ENCODE measurements around the gene DGKQ.

DNA sequence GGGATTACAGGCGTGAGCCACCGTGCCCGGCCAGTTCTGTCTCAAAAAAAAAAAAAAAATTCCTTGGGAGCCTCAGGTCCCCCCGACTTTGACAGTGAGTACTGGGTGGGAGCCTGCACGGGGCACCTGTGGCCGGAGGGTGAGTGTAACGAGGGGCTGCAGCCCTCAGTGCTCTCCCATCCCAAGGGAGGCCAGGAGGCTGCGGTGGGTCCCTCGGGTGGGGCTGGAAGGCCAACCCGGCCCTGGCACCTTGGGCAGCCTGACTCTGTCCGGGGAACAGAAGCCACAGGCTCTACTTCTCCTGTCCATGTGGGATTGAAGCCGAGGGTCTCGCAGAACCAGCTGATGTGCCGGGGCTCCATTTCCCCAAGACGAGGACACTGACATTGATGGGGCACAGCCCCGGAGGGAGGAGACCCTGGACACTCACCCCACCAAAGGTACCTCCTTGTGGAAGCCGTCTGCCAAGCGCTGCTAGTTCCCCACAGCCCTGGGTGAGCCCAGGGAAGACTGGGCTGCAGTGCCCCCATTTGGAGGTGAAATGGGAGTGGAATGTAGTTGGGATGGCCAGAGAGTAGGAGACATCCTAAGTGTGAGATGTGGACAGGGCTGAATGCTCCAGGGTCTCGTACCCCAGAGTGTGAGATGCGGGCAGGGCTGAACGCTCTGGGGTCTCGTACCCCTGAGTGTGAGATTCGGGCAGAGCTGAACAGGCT, 22.1 kb upstream of the DGKQ start:
- TF ChIP-seq, protein P1, sequence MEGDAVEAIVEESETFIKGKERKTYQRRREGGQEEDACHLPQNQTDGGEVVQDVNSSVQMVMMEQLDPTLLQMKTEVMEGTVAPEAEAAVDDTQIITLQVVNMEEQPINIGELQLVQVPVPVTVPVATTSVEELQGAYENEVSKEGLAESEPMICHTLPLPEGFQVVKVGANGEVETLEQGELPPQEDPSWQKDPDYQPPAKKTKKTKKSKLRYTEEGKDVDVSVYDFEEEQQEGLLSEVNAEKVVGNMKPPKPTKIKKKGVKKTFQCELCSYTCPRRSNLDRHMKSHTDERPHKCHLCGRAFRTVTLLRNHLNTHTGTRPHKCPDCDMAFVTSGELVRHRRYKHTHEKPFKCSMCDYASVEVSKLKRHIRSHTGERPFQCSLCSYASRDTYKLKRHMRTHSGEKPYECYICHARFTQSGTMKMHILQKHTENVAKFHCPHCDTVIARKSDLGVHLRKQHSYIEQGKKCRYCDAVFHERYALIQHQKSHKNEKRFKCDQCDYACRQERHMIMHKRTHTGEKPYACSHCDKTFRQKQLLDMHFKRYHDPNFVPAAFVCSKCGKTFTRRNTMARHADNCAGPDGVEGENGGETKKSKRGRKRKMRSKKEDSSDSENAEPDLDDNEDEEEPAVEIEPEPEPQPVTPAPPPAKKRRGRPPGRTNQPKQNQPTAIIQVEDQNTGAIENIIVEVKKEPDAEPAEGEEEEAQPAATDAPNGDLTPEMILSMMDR (conservative IDR thresholded peaks at IDR 0.05; ENCODE audit: low read depth in 2 of 2) = peak in 1 of 2 experiments; percentile 55; a peak in 2 of 4 replicates
- TF ChIP-seq EZH2 (IDR thresholded peaks at IDR 0.05; ENCODE audit: low read depth, unreplicated experiment) (no peak), POLR2AphosphoS5 (IDR thresholded peaks at IDR 0.05; ENCODE audit: low read depth) (no peak), EZH2phosphoT487 (IDR thresholded peaks at IDR 0.05; ENCODE audit: unreplicated experiment) (no peak), JUNB (IDR thresholded peaks at IDR 0.05; ENCODE audit: unreplicated experiment) (no peak), STAT1 (IDR thresholded peaks at IDR 0.05; ENCODE audit: unreplicated experiment) (no peak), ZNF114 (CRISPR knock-in tag; IDR thresholded peaks at IDR 0.05) (no peak), CREB1 (CRISPR knock-in tag; IDR thresholded peaks at IDR 0.05; ENCODE audit: low read depth) (no peak)
- TF ChIP-seq, protein P2, sequence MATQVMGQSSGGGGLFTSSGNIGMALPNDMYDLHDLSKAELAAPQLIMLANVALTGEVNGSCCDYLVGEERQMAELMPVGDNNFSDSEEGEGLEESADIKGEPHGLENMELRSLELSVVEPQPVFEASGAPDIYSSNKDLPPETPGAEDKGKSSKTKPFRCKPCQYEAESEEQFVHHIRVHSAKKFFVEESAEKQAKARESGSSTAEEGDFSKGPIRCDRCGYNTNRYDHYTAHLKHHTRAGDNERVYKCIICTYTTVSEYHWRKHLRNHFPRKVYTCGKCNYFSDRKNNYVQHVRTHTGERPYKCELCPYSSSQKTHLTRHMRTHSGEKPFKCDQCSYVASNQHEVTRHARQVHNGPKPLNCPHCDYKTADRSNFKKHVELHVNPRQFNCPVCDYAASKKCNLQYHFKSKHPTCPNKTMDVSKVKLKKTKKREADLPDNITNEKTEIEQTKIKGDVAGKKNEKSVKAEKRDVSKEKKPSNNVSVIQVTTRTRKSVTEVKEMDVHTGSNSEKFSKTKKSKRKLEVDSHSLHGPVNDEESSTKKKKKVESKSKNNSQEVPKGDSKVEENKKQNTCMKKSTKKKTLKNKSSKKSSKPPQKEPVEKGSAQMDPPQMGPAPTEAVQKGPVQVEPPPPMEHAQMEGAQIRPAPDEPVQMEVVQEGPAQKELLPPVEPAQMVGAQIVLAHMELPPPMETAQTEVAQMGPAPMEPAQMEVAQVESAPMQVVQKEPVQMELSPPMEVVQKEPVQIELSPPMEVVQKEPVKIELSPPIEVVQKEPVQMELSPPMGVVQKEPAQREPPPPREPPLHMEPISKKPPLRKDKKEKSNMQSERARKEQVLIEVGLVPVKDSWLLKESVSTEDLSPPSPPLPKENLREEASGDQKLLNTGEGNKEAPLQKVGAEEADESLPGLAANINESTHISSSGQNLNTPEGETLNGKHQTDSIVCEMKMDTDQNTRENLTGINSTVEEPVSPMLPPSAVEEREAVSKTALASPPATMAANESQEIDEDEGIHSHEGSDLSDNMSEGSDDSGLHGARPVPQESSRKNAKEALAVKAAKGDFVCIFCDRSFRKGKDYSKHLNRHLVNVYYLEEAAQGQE (IDR thresholded peaks at IDR 0.05; ENCODE audit: unreplicated experiment) = no peak
- TF ChIP-seq, protein P3, sequence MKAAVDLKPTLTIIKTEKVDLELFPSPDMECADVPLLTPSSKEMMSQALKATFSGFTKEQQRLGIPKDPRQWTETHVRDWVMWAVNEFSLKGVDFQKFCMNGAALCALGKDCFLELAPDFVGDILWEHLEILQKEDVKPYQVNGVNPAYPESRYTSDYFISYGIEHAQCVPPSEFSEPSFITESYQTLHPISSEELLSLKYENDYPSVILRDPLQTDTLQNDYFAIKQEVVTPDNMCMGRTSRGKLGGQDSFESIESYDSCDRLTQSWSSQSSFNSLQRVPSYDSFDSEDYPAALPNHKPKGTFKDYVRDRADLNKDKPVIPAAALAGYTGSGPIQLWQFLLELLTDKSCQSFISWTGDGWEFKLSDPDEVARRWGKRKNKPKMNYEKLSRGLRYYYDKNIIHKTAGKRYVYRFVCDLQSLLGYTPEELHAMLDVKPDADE (IDR thresholded peaks at IDR 0.05) = no peak

Data from GM23338 (cell line).